Stimulated activated CD4-positive, alpha-beta T cell treated with anti-CD3 and anti-CD28 coated beads, Interleukin-12 subunit alpha, Interleukin-12 subunit beta, amount 100 ng/mL, for 48 hours (primary cell): ENCODE data around the gene ADK.
A peak's percentile ranks its signal among the peaks of the same experiment; 100 is the strongest.
"Not testable (repeated sequence)": the region's sequence is repeated elsewhere in the genome, so short reads cannot be mapped to it uniquely, and the experiment has no call there.

Experiments
- DNase-seq, 3 donors: peaks; one replicate each; pipeline ENCODE4 v3.0.0-alpha.2; 2020; ENCODE audit warnings: low read depth in 2 of 3, low spot score in 1 of 3

Gene ADK

GRCh38 chr10:74539317-74539716, 388.3 kb downstream of the ADK start:
- no peak for DNase-seq

GRCh38 chr10:74541375-74541774, 390.4 kb downstream of the ADK start:
- no peak for DNase-seq

GRCh38 chr10:74542077-74542476, 391.1 kb downstream of the ADK start:
- no peak for DNase-seq

GRCh38 chr10:74543276-74543675, 392.3 kb downstream of the ADK start:
- DNase-seq, result no peak

GRCh38 chr10:74544106-74544505, 393.1 kb downstream of the ADK start:
- no peak for DNase-seq

GRCh38 chr10:74548676-74549075, 397.7 kb downstream of the ADK start:
- DNase-seq, result no peak

- DNase-seq, result no peak
These were observed 405.2 kb downstream of the ADK start for GRCh38 chr10:74556072-74556705.

- no peak for DNase-seq
These were observed 406.1 kb downstream of the ADK start for GRCh38 chr10:74557098-74557497.

- DNase-seq, result no peak
These were observed 407.4 kb downstream of the ADK start for GRCh38 chr10:74558403-74558802.

GRCh38 chr10:74558897-74559296, 407.9 kb downstream of the ADK start:
- no peak for DNase-seq

- DNase-seq, result not testable (repeated sequence)
These were observed 417.9 kb downstream of the ADK start for GRCh38 chr10:74568896-74569295.

GRCh38 chr10:74573497-74573896, 422.5 kb downstream of the ADK start:
- not testable (repeated sequence) for DNase-seq

GRCh38 chr10:74575191-74575720, 424.2 kb downstream of the ADK start:
- DNase-seq, result no peak

- no peak for DNase-seq
These were observed 424.9 kb downstream of the ADK start for GRCh38 chr10:74575912-74576311.

GRCh38 chr10:74576586-74576985, 425.6 kb downstream of the ADK start:
- DNase-seq, result no peak

GRCh38 chr10:74580438-74580837, 429.4 kb downstream of the ADK start:
- DNase-seq, result not testable (repeated sequence)

- DNase-seq, result no peak
These were observed 431.5 kb downstream of the ADK start for GRCh38 chr10:74582566-74582965.

GRCh38 chr10:74585231-74586087, 434.4 kb downstream of the ADK start:
- peak in 2 of 3 donors; percentile 37 to 46 for DNase-seq

GRCh38 chr10:74586088-74586585, 435.1 kb downstream of the ADK start:
- DNase-seq, result peak in 2 of 3 donors; percentile 15 to 20

GRCh38 chr10:74587109-74587854, 436.3 kb downstream of the ADK start:
- no peak for DNase-seq

- peak; percentile 67 to 75 (median 74) for DNase-seq
These were observed 438.2 kb downstream of the ADK start for GRCh38 chr10:74589226-74589673.
